Amniotic epithelial cell (primary cell): ENCODE data around the gene VARS1.
"Not testable (repeated sequence)": the region's sequence is repeated elsewhere in the genome, so short reads cannot be mapped to it uniquely, and the experiment has no call there.

ENCODE experiments used
- DNase-seq: peaks from one replicate; pipeline ENCODE4 v3.0.0-alpha.2; 2010; ENCODE audit warnings: low read depth

The VARS1 gene

DNA sequence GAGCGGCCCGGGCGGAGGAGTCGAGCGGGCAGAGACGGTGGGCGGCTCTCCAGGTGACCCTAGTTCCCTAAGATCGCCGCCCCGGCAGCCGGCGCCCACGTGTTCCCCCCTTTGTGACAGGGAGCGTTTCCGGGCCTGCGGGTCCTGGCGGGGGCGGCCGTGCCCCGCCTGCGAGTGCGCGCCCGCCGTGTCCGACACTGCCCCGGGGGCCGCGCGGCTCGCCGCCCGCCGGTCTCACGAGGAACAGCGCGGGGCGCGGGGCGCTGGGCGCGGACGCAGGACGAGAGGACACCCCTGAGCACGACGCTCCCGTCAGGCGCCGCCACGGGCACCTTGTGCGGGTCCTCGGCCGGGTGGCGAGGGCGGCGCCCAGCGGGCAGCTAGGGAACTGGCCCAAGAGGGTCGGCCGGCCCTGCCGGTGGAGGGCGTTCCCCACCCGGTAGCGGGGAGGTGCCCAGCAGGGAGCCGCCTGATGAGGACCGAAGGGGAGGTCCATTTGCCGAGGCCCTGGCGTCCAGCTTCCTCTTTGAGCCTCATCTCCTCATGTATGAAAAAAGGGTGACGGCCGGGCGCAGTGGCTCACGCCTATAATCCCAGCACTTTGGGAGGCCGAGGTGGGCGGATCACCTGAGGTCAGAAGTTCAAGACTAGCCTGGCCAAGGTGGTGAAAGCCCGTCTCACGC lies at the start of gene VARS1:
Gene VARS1 (minus strand): TSS at position 137 of the 683 bp plus-strand sequence. CDS start 535 bp downstream, outside the sequence.
- peak; percentile 87 for DNase-seq

DNA sequence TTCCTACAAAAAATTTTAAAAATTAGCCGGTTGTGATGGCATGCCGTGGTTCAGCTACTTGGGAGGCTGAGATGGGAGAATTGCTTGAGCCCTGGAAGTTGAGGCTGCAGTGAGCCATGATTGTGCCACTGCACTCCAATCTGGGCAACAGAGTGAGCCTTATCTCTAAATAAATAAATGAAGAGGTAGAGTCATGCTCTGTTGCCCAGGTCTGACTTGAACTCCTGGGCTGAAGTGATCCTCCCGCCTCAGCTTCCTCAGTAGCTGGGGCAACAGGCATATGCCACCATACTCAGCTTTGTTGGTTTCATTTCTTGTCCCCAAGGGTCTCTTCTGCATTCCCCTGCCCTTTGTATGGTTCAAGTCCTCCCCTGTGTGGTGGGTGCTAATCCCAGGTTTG lies 49.0 kb upstream of the VARS1 start:
- DNase-seq, result no peak

DNA sequence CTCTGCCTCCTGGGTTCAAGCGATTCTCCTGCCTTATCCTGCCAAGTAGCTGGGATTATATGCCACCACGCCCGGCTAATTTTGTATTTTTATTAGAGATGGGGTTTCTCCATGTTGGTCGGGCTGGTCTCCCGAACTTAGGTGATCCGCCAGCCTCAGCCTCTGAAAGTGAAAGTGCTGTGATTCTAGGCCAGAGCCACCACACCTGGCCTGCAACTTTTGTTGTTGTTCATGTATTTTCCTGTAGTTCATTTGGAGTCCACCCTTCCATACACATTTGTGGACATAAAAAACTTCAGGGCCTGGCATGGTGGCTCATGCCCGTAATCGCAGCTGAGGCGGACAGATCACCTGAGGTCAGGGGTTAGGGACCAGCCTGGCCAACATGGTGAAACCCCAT lies 46.5 kb upstream of the VARS1 start:
- no peak for DNase-seq

DNA sequence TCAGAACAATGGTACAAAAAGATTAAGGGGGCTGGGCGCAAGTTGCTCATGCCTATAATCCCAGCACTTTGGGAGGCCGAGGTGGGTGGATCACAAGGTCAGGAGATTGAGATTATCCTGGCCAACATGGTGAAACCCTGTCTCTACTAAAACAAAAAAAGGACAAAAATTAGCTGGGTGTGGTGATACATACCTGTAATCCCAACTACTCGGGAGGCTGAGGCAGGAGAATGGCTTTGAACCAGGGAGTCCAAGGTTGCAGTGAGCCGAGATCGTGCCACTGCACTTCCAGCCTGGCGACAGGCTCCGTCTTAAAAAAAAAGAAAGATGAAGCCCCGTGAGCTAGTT lies 44.2 kb upstream of the VARS1 start:
- DNase-seq, result not testable (repeated sequence)

DNA sequence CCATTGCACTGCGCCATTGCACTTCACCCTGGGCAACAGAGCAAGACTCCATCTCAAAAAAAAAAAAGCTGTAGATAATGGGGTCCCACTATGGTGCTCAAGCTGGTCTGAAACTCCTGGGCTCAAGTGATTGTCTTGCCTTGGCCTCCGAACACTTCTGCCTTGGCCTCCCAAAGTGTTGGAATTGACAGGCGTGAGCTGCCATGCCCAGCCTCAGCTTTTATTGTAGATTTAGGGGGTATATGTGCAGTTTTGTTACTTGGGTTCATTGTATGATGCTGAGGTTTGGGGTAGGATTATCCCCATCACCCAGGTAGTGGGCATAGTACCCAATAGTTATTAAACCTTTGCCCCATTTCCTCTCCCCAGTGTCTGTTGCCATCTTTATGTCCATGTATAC lies 43.4 kb upstream of the VARS1 start:
- no peak for DNase-seq

DNA sequence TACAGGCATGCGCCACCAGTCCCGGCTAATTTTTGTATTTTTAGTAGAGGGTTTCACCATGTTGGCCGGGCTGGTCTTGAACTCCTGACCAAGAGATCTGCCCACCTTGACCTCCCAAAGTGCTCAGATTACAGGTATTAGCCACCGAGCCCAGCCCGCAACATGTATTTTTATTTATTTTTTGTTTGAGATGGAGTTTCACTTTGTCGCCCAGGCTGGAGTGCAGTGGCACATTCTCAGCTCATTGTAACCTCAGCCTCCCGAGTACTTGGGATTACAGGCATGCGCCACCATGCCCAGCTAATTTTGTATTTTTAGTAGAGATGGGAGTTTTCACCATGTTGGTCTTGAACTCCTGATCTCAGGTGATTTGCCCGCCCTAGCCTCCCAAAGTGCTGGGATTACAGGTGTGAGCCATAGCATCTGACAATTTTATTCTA lies 42.6 kb upstream of the VARS1 start:
- DNase-seq, result not testable (repeated sequence)

DNA sequence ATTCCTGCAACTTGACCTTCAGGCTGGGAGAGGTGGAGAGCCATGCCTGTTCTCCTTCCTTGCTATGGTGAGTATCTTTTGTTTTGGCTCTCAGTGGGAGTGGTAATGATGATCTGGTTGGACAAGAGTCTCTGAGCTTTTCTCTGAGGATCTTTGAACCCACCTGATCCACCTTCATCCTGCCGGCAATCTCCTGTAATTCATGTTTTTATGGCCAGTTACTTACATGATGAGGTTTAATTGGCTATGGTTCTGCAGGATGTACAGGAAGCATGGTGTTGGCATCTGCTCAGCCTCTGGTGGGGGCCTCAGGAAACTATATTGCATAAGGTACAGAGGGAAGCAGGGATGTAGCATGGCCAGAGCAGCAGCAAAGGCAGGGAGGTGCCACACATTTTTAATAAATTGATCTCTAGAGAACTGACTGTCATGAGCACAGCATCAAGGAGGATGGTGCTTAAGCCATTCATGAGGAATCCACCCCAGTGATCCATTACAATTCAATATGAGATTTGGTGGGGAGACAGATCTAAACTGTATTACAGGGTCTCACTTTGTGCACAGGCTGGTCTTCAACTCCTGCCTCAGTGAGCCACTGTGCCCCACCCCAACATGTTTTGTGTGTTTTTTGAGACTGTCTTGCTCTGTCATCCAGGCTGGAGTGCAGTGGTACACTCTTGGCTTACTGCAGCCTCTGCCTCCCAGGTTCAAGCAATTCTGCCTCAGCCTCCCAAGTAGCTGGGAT lies 42.0 kb upstream of the VARS1 start:
- DNase-seq, result no peak

DNA sequence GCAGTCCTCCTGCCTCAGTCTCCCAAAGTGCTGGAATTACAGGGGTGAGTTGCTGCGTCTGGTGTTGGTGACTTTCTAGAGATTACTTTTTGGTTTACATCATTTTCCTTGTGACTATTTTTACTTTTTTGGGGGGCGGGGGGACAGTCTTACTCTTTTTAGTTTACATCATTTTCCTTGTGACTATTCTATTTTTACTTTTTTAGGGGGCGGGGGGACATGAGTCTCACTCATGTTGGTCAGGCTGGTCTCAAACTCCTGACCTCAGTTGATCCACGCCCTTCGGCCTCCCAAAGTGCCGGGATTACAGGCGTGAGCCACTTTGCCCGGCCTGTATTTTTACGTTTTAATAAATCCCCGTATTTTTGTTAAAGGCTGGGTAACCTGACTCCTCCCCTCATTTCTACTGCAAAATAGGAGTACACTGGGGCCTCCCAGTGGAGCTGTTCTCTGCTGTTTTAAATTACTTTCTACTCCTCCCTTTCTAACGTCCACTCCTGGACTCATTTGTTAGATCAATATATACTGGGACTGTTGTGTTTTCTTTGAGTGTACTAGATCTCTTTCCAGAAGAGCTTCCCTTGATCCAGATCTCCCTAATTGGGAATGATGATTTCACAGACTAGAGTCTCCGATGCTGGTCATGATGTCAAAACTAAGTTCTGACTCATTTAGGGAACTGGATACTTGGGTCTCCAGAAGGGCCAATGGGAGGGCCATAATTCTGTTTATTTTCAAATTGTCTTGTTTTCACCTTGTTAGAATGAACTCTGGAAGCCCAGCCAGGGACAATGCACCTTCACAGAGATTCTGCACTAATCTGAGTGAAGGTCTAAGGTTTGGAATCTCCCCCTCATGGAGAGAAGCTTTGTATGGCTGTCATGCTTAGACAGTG lies 41.2 kb upstream of the VARS1 start:
- peak; percentile 41 for DNase-seq

DNA sequence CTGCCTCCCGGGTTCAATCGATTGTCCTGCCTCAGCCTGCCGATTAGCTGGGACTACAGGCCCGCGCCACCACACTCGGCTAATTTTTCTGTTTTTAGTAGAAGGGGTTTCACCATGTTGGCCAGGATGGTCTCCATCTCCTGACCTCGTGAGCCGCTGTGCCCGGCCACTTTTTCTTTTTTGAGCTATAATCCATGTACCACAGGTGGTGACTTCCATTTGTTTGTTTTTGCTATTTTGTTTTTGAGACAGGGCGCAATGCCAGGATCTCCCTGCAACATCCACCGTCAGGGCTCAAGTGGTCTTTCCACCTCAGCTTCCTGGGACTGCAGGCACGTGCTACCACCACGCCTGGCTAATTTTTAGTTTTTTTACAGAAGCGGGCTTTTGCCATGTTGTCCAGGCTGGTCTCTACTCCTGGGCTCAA lies 40.5 kb upstream of the VARS1 start:
- no peak for DNase-seq

DNA sequence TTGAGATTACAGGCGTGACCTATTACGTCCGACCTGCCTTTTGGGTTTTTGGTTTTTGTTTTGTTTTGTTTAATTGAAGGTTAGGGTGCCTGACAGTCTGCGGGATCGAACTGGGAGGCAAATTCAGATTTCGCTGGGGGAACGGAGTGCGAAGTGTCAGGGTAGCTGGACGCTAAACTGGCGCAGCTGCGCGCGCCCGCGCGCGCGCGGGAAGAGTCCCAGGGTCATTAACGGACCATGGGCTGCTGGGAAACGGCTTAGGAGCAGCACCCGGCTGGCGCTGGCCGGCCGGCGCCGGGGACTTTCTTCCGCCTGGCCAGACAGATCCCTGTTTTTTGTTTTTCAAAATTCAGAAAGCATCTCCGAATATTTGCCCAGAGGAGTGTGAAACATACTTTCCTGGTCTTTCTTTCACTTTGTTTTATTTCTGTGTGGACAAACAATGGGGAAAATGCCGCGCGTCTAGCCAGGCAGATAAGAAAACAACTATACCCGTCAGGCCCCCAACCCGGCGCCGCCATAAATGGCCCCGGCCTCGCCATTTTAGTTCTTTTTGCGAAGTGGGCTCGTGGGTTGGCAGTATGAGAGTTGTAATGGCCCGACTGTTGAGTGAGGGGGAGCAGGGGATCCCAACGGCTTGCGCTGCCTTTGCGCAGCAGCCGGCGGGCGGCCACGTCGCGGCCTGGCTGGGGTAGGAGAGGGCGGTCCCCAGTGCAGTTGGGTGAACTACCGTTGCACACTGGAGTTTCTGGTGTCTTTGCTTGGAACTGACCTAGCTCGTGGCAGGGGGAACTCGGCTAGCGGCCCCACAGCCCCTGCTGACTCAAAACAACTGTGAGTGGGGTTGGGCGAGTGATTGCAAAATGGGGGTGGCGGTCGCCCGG lies 39.1 kb upstream of the VARS1 start:
- peak; percentile 81 for DNase-seq

DNA sequence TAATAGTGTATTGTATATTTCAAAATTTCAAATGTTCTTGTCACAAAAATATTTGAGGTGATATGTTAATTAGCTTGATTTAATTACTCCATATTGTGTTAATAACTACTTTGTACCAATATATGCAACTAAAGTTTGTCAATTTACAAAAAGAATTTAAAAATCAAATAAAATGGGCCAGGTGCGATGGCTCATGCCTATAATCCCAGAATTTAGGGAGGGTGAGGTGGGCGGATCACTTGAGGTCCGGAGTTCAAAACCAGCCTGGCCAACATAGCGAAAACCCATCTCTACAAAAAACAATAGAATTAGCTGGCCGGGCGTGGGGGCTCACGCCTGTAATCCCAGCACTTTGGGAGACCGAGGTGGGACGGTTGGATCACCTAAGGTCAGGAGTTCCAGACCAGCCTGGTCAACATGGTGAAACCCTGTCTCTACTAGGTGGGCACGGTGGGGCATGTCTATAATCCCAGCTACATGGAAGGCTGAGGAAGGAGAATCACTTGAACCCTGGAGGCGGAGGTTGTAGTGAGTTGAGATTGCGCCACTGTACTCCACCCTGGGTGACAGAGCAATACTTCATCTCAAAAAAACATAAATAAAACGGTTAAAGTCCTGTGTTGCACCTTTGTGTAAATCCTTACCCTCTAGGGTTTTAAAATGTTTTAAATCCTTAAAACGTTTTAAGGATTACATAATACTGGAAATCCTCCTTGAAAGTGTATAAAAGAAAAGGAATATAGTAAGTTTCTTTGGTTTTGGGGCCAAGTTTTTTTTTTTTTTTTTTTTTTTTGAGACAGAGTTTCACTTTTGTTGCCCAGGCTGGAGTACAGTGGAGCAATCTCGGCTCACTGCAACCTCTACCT lies 36.0 kb upstream of the VARS1 start:
- DNase-seq, result no peak

DNA sequence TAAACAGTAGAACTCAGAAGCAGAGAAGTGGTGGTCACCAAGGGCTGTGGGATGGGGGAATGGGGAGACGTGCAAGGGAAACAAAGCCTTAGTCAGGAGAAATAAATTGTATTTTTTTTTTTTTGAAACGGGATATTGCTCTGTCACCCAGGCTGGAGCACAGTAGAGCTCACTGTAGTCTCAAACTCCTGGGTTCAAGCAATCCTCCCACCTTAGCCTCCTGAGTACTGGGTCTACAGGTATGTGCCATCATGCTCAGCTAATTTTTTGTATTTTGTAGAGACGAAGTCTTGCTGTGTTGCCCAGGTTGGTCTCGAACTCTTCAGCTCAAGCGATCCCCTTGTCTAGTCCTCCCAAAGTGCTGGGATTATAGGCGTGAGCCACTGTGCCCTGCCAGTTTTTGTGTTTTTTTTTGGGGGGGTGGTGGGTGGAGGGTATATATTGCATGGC lies 35.4 kb upstream of the VARS1 start:
- DNase-seq, result no peak

DNA sequence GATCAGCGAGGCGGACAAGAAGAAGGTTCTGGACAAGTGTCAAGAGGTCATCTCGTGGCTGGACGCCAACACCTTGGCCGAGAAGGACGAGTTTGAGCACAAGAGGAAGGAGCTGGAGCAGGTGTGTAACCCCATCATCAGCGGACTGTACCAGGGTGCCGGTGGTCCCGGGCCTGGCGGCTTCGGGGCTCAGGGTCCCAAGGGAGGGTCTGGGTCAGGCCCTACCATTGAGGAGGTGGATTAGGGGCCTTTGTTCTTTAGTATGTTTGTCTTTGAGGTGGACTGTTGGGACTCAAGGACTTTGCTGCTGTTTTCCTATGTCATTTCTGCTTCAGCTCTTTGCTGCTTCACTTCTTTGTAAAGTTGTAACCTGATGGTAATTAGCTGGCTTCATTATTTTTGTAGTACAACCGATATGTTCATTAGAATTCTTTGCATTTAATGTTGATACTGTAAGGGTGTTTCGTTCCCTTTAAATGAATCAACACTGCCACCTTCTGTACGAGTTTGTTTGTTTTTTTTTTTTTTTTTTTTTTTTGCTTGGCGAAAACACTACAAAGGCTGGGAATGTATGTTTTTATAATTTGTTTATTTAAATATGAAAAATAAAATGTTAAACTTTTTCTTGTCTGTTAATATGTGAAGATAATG lies 34.2 kb upstream of the VARS1 start:
- peak; percentile 54 for DNase-seq

DNA sequence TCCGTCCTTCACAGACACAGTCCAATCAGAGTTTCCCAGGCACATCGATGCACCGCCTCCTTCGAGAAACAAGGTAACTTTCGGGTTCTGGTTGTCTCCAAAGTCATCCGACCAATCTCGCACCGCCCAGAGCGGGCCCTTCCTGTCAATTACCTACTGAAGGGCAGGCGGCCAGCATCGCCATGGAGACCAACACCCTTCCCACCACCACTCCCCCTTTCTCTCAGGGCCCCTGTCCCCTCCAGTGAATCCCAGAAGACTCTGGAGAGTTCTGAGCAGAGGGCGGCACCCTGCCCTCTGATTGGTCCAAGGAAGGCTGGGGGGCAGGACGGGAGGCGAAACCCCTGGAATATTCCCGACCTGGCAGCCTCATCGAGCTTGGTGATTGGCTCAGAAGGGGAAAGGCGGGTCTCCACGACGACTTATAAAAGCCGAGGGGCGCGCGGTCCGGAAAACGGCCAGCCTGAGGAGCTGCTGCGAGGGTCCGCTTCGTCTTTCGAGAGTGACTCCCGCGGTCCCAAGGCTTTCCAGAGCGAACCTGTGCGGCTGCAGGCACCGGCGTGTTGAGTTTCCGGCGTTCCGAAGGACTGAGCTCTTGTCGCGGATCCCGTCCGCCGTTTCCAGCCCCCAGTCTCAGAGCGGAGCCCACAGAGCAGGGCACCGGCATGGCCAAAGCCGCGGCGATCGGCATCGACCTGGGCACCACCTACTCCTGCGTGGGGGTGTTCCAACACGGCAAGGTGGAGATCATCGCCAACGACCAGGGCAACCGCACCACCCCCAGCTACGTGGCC lies 31.9 kb upstream of the VARS1 start, which contains the start of gene HSPA1B:
Gene HSPA1B (plus strand): TSS at position 453 of the 794 bp plus-strand sequence. CDS start 213 bp downstream, at position 666.
- peak; percentile 100 for DNase-seq

DNA sequence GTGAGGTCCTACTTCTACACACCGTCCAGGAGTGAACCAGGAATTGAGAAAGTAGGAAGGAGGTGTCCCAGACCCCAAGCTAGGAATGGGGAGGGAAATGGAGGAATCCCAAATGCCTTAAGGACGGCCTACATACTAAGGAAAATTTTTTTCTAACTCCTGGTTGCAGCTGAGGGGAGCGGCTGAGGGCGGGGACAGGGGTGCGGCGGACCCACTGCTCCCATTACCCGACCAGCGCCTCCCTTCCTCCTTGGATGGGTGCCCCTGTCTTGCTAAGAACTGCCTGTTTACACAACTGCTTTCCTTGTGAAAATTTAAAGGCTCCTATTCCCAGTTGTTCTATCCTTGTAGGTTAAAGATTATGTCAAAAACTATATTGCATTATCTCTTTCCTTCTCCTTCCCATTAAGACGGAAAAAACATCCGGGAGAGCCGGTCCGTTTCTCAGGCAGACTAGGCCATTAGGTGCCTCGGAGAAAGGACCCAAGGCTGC lies 31.3 kb upstream of the VARS1 start:
- no peak for DNase-seq

DNA sequence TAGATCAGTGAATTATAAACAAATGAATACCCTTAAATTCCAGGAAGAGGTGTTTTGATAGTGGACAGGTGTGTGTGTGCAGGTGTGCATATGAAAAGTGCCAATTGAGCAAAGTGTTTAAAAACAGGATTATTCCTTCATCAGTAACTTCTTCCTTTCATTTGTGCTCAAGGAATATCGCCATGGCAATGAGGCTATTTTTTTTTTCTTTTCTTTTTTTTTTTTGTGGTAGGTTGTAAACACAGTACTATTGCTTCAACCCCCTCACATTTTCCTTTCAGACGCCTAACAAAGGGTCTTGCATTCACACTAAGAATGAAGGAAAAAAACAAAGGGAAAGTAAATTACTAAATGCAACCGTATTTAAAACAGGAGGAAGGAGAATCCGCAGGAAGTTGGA lies 30.0 kb upstream of the VARS1 start:
- DNase-seq, result no peak

DNA sequence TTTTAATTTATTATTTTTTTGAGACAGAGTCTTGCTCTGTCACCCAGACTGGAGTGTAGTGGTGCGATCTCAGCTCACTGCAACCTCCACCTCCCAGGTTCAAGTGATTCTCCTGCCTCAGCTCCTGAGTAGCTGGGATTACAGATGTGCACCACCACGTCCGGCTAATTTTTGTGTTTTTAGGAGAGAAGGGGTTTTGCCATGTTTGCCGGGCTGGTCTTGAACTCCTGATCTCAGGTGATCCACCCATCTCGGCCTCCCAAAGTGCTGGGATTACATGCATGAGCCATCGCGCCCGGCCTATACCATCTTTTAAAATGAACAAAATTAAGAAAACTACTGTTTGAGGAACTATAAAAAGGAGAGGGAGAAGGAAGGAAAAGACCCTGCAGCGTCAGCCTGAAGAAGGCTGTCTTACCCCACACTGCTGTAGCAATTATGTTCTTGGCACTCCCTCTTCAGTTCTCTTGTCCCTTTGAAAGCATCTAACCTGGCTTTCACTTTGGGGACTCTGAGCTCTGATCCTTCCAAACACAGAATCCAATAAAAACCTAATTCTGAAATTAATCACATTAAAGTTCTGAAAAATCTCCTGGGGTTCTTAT lies 28.1 kb upstream of the VARS1 start:
- DNase-seq, result not testable (repeated sequence)
